Lower lobe of right lung (tissue), 2 donors: ENCODE measurements around the gene SLC26A3. TPM values are rescaled to one million over a fixed set of nuclear protein-coding genes. Genes with fewer than 3 reads are reported as not detected.

Source experiments
- ATAC-seq, 2 donors: fragments of 200-7000 bp; cut with Tn5 transposase; one replicate each; pipeline ENCODE4 v1.9.1; 2020 to 2022; ENCODE audit warnings: mild to moderate bottlenecking in 2 of 2, moderate library complexity in 2 of 2
- DNase-seq: peaks from one replicate; pipeline ENCODE4 v3.0.0-alpha.2; 2020
- H3K27ac ChIP-seq: fragments of 200-600 bp; one replicate; pipeline ENCODE4 v1.8.0; 2022
- H3K27me3 ChIP-seq: fragments of 200-600 bp; one replicate; pipeline ENCODE4 v1.8.0; 2022; ENCODE audit warnings: low read depth
- H3K36me3 ChIP-seq: fragments of 200-600 bp; one replicate; pipeline ENCODE4 v1.8.0; 2022; ENCODE audit warnings: mild to moderate bottlenecking
- H3K4me1 ChIP-seq: fragments of 200-600 bp; one replicate; pipeline ENCODE4 v1.8.0; 2022
- H3K4me3 ChIP-seq: fragments of 200-600 bp; one replicate; pipeline ENCODE4 v1.8.0; 2022; ENCODE audit warnings: mild to moderate bottlenecking
- H3K9me3 ChIP-seq: fragments of 200-600 bp; one replicate; pipeline ENCODE4 v1.8.0; 2022
- intact Hi-C: fragments of 100-400 bp; cut with DNase I; formaldehyde crosslinking; loops from one replicate; pipeline ENCODE4 v1.11.0; 2022
- total RNA-seq: library from RNA; stranded (reverse); fragmentation: NEBNext Ultra II Directional; extraction: Animal tissue kit (Norgen Biotek cat#: 25700); gene quantifications from one replicate; pipeline ENCODE4 v1.2.1, GENCODE V29; 2021
- TF ChIP-seq, protein P1 (sequence below): fragments of 200-600 bp; IDR thresholded peaks from one replicate; pipeline ENCODE4 v1.8.0; 2022; ENCODE audit warnings: antibody characterized with exemption, mild to moderate bottlenecking
- donor health status: DM: no; HTN: yes; CAD: no; lungs with severe emphysema.

Gene SLC26A3
- total RNA-seq, 1 donor from 2014 or later: not detected

DNA sequence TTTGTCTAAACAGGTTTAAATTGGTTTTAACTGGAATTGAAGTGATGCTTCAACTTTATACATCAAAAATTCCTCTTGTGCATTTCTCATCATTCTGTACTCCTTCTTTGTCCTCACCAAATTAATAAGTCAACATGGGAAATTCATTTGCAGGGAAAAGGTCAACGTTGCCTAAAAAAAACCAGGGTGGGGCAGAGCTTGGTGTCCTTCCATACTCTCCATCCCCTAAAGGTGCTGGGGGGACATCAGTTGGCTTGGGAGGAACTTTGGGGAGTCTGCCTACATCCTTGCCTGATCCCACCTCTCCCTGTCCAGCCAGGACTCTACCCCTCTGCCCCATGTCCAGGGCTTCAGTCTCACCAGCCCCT, 34.1 kb upstream of the SLC26A3 start:
- ATAC-seq (no peak), DNase-seq (no peak)
- Histone ChIP-seq H3K27ac (no peak overlapping the region), H3K4me1 (no peaks in the 10 kb centered on the region), H3K27me3 (peaks cover 4% of the 10 kb centered on the region), H3K9me3 (no peaks in the 10 kb centered on the region), H3K4me3 (no peak overlapping the region), H3K36me3 (no peaks in the 10 kb centered on the region)
- TF ChIP-seq, protein P1, sequence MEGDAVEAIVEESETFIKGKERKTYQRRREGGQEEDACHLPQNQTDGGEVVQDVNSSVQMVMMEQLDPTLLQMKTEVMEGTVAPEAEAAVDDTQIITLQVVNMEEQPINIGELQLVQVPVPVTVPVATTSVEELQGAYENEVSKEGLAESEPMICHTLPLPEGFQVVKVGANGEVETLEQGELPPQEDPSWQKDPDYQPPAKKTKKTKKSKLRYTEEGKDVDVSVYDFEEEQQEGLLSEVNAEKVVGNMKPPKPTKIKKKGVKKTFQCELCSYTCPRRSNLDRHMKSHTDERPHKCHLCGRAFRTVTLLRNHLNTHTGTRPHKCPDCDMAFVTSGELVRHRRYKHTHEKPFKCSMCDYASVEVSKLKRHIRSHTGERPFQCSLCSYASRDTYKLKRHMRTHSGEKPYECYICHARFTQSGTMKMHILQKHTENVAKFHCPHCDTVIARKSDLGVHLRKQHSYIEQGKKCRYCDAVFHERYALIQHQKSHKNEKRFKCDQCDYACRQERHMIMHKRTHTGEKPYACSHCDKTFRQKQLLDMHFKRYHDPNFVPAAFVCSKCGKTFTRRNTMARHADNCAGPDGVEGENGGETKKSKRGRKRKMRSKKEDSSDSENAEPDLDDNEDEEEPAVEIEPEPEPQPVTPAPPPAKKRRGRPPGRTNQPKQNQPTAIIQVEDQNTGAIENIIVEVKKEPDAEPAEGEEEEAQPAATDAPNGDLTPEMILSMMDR: no peak
- intact Hi-C loops: no loop called here

DNA sequence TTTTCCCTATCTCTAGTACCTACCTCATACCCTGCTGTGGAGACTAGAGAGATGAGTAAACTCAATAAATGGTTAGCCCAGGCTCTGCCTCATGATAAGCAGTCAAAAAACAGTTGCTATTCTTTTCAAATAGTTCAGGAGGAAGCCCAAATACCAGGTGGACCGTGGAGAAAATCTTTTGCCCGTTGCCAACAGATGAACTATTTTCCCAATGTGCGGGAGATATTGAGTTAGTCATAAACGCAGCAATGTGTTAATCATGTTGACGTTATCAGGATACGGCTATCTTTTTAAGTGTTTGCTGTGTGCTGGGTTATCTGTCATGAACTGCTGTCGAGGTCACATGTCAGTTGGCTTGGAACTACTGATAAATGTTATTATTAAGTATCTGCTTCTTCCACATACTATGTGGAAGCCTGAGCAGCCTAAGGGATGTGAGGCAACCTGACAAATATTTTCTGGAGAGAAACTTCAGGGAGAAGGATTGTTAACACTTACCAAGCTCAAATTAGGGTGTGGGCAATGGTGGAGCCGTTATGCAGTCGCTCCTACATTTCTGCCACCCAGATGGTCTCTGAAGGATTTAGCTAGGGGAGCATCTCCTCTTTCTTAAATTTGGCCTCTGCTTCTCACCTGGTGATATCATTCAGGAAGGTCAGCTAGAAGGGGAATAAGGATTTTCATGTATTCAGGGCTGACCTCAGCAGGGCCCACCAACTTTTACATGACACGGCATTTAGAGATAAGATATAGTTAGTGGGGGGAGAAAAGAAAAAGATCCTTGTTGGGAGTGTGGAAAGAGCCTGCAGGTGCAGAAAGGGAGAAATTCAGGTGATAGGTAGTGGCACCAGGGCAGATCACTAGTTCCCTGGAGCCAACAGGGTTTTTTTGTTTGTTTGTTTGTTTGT, 33.5 kb upstream of the SLC26A3 start:
- DNase-seq (no peak), ATAC-seq (no peak)
- intact Hi-C loops: no loop called here

DNA sequence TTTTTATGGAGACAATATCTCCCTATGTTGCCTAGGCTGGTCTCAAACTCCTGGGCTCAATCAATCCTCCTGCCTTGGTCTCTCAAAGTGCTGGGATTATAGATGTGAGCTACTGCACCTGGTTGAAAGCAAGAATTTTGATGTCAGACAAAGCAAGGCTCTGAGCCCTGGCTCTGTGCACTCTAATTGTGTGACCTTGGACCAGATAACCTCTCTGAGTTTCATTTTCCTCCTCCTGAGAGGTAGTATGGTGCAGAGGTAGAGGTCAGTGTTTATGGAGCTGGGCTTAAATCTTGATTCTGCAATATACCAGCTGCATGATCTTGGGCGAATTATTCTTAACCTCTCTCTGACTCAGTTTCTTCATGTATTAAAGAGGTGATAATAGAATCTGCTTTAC, 31.4 kb upstream of the SLC26A3 start:
- no peaks in the 10 kb centered on the region for H3K9me3 ChIP-seq
- intact Hi-C loops: no loop called here

More for the DNA sequence above, 33.5 kb upstream of the SLC26A3 start:
- H3K4me3 ChIP-seq: no peak overlapping the region
- no peaks in the 10 kb centered on the region for H3K9me3 ChIP-seq
- TF ChIP-seq, protein P1: no peak
- H3K36me3 ChIP-seq: no peaks in the 10 kb centered on the region
- H3K27ac ChIP-seq: no peak overlapping the region
- H3K4me1 ChIP-seq: no peaks in the 10 kb centered on the region
- H3K27me3 ChIP-seq: peaks cover 4% of the 10 kb centered on the region

DNA sequence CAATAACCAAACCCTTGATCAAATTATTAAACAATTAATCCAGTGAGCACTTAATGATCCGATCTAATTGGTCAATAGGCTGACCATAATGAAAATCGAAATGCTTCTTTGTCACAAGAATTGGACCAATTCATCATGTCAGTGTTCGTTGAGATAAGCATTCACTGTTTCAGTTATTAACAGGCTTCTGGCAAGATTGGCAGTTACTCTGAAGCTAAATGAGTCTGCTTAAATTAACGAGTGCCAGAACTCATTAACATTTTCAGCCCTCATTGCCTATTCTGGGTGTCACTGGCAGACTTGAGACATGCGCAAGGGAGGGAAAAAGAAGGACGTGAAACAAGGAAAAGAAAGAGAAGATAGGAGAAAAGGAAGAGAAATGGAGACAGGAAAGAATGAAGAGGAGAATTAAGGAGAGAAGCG, 30.7 kb upstream of the SLC26A3 start:
- no peak overlapping the region for H3K4me3 ChIP-seq
- no peaks in the 10 kb centered on the region for H3K9me3 ChIP-seq
- no peaks in the 10 kb centered on the region for H3K36me3 ChIP-seq
- TF ChIP-seq, protein P1: no peak
- H3K27ac ChIP-seq: no peak overlapping the region
- ATAC-seq: no peak
- peaks cover 4% of the 10 kb centered on the region for H3K27me3 ChIP-seq
- intact Hi-C loops: no loop called here
- no peaks in the 10 kb centered on the region for H3K4me1 ChIP-seq
- no peak for DNase-seq

More for the DNA sequence above, 31.4 kb upstream of the SLC26A3 start:
- DNase-seq (no peak), ATAC-seq (no peak)
- H3K4me1 ChIP-seq: no peaks in the 10 kb centered on the region
- H3K27me3 ChIP-seq: peaks cover 4% of the 10 kb centered on the region
- H3K36me3 ChIP-seq: no peaks in the 10 kb centered on the region
- no peak overlapping the region for H3K27ac ChIP-seq
- TF ChIP-seq, protein P1: no peak
- H3K4me3 ChIP-seq: no peak overlapping the region

DNA sequence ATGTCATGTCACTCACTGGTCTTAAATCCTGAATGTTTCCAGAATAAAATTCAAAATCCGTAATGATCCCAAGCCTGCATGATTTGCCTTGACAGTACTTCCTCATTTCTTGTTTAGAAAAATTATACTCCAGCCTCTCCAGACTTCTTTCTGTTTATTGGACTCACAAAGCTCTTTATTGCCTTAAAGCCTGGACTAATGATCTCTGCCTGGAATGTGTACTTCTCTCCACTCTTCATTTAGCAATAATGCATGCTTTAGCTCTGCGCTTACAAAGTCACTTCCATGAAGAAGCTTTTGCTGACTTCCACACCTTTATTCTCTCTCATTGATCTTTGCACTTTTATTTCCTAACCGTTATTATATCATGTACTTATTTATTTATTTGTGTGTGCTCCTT, 27.4 kb upstream of the SLC26A3 start:
- Histone ChIP-seq H3K36me3 (no peaks in the 10 kb centered on the region), H3K27ac (no peak overlapping the region), H3K4me1 (no peaks in the 10 kb centered on the region), H3K4me3 (no peak overlapping the region), H3K27me3 (no peaks in the 10 kb centered on the region), H3K9me3 (no peaks in the 10 kb centered on the region)
- ATAC-seq: no peak
- intact Hi-C loops: no loop called here
- TF ChIP-seq, protein P1: no peak
- DNase-seq: no peak
